ENCODE data around the gene SAMD11.

DNA sequence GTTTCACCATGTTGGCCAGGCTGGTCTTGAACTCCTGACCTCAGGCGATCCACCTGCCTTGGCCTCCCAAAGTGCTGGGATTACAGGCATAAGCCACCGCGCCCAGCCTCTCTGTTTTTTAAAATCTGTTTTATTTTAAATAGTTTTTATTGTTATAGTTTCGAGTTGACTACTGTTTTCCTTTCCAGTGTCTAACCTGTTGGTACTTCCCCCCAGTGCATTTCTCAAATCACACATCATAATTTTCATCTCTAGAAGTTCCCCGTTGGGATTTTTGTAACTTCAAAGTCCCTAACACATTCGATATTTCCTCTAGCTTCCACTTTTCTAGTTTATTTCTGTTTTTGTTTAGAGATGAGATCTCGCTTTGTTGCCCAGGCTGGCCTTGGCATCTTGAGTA lies 68.6 kb downstream of the SAMD11 start:
- TF ChIP-seq, protein P1, sequence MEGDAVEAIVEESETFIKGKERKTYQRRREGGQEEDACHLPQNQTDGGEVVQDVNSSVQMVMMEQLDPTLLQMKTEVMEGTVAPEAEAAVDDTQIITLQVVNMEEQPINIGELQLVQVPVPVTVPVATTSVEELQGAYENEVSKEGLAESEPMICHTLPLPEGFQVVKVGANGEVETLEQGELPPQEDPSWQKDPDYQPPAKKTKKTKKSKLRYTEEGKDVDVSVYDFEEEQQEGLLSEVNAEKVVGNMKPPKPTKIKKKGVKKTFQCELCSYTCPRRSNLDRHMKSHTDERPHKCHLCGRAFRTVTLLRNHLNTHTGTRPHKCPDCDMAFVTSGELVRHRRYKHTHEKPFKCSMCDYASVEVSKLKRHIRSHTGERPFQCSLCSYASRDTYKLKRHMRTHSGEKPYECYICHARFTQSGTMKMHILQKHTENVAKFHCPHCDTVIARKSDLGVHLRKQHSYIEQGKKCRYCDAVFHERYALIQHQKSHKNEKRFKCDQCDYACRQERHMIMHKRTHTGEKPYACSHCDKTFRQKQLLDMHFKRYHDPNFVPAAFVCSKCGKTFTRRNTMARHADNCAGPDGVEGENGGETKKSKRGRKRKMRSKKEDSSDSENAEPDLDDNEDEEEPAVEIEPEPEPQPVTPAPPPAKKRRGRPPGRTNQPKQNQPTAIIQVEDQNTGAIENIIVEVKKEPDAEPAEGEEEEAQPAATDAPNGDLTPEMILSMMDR (IDR thresholded peaks at IDR 0.05) = no peak
- TF ChIP-seq POLR2A (IDR thresholded peaks at IDR 0.05) = no peak
